C4-2B (cell line): ENCODE results near the gene CDKL4.
A peak's percentile ranks its signal among the peaks of the same experiment; 100 is the strongest.

Experiments
- H3K27ac ChIP-seq: fragments of 450-650 bp; 2 replicates; pipeline ENCODE4 v1.5.1; 2017
- CTCF ChIP-seq: fragments of 450-650 bp; conservative IDR thresholded peaks from 2 replicates; pipeline ENCODE4 v1.5.1; 2017; ENCODE audit warnings: mild to moderate bottlenecking
- ZFX ChIP-seq: fragments of 450-650 bp; IDR thresholded peaks from 2 replicates; pipeline ENCODE4 v1.6.1; 2017

CDKL4 gene

GRCh38 chr2:39228413-39229209 lies 15.2 kb downstream of the CDKL4 start:
- TF ChIP-seq CTCF: peak; percentile 52
- TF ChIP-seq ZFX: no peak
- no peak overlapping the region for H3K27ac ChIP-seq

- H3K27ac ChIP-seq: no peak overlapping the region
- TF ChIP-seq CTCF (peak; percentile 81), ZFX (no peak)
These were observed 15.9 kb downstream of the CDKL4 start for GRCh38 chr2:39227628-39228412.

GRCh38 chr2:39225567-39225966 lies 18.2 kb downstream of the CDKL4 start:
- H3K27ac ChIP-seq: no peak overlapping the region
- TF ChIP-seq CTCF: no peak
- no peak for TF ChIP-seq ZFX

- TF ChIP-seq CTCF (no peak), ZFX (no peak)
- H3K27ac ChIP-seq: no peak overlapping the region
These were observed 19.9 kb downstream of the CDKL4 start for GRCh38 chr2:39223909-39224308.

GRCh38 chr2:39221459-39221858 lies 22.3 kb downstream of the CDKL4 start:
- no peak overlapping the region for H3K27ac ChIP-seq
- TF ChIP-seq ZFX (no peak), CTCF (no peak)

- TF ChIP-seq ZFX (no peak), CTCF (no peak)
- no peak overlapping the region for H3K27ac ChIP-seq
These were observed 23.6 kb downstream of the CDKL4 start for GRCh38 chr2:39220136-39220535.

- no peak overlapping the region for H3K27ac ChIP-seq
- TF ChIP-seq ZFX (no peak), CTCF (no peak)
These were observed 25.4 kb downstream of the CDKL4 start for GRCh38 chr2:39218391-39218790.
